Ishikawa (cell line): ENCODE results near the gene KNTC1.

ENCODE experiments used
- EP300 ChIP-seq: IDR thresholded peaks from 2 replicates; pipeline ENCODE4 v1.6.1; 2012; ENCODE audit warnings: borderline replicate concordance
- NFIC ChIP-seq: IDR thresholded peaks from 2 replicates; pipeline ENCODE4 v1.6.1; 2012
- TF ChIP-seq, protein P1 (sequence below): IDR thresholded peaks from 2 replicates; pipeline ENCODE4 v1.6.1; 2012

DNA sequence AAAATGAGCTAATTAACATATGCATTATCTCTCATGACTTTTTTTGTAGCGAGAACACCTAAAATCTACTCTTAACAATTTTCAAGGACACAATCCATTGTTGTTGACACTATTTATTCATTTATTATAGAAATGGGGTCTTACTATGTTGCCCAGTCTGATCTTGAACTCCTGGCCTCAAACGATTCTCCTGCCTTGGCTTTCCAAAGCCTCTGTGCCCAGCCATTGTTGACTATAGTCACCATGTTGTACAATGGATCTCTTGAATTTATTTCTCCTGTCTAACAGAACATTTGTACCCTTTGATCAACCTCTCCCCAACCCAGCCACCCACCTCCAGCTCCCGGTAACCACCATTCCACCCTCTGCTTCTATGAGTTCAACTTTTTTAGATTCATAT is 134.9 kb downstream of the KNTC1 start:
- TF ChIP-seq EP300 = no peak
- TF ChIP-seq, protein P1, sequence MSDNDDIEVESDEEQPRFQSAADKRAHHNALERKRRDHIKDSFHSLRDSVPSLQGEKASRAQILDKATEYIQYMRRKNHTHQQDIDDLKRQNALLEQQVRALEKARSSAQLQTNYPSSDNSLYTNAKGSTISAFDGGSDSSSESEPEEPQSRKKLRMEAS = no peak
- no peak for TF ChIP-seq NFIC
